HCT116 (cell line): ENCODE data around the gene MGRN1. TPM values are rescaled to one million over a fixed set of nuclear protein-coding genes. Genes with fewer than 3 reads are reported as not detected.

Experiments
- ATAC-seq: fragments of 200-7000 bp; cut with Tn5 transposase; 2 replicates; pipeline ENCODE4 v1.9.1; 2020; ENCODE audit warnings: mild to moderate bottlenecking, moderate library complexity
- BruUV-seq: library from RNA; stranded (reverse); fragments of 400-500 nt; replicated peaks from 2 replicates; lab custom pipeline; 2021; lab: Mats Ljungman, UMichigan
- CTCF ChIA-PET: fragments of 300-600 bp; sonication (Branson Sonifier 250); formaldehyde crosslinking; loops from one replicate; lab custom pipeline; 2021; ENCODE audit warnings: antibody characterized with exemption; lab: Charles Lee
- POLR2A ChIA-PET: fragments of 300-600, 350-600 bp; sonication (Branson Sonifier 250); formaldehyde crosslinking; loops from one replicate; lab custom pipeline; 2021; ENCODE audit warnings: antibody characterized with exemption; lab: Charles Lee
- RAD21 ChIA-PET, 2 experiments: fragments of 300-600 bp; sonication (Branson Sonifier 250); formaldehyde crosslinking; loops; one replicate each; lab custom pipeline; 2023; ENCODE audit warnings: low total read pairs in 2 of 2; ENCODE audit not compliant: uncharacterized antibody in 2 of 2, unreplicated experiment in 2 of 2, low non-redundant PET in 1 of 2; lab: Charles Lee
- DNase-seq: peaks from one replicate; pipeline ENCODE4 v3.0.0-alpha.2; 2010; ENCODE audit warnings: low read depth, low spot score
- H2AFZ ChIP-seq: fragments of 200-600 bp; shearing (Covaris generic), sonication (generic); 2 replicates; pipeline ENCODE4 v1.6.1; 2017; ENCODE audit warnings: low read depth, mixed run types, mixed read lengths, antibody characterized with exemption, low read length; ENCODE audit not compliant: poor library complexity, severe bottlenecking
- H3K27ac ChIP-seq: 2 replicates; pipeline ENCODE4 v1.5.1; 2012; ENCODE audit warnings: low read depth, low read length
- H3K27me3 ChIP-seq: fragments of 200-600 bp; sonication (generic); 2 replicates; pipeline ENCODE4 v1.6.1; 2016; ENCODE audit warnings: mixed run types, low read length, mixed read lengths; ENCODE audit not compliant: insufficient read depth
- H3K36me3 ChIP-seq, 2 experiments: fragments of 200-500 bp in 1 of 2; fragments of 200-600 bp in 1 of 2; sonication (Bioruptor generic) in 1 of 2; sonication (generic) in 1 of 2; 2 replicates each; pipeline versions ENCODE4 v1.5.1 to v1.6.1; 2014 to 2016; ENCODE audit warnings: low read length in 2 of 2, inconsistent platforms in 1 of 2, mixed read lengths in 1 of 2, mixed run types in 1 of 2; ENCODE audit not compliant: insufficient read depth in 2 of 2, control insufficient read depth in 1 of 2
- H3K4me1 ChIP-seq, 2 experiments: fragments of 200-600 bp in 1 of 2; sonication (generic) in 1 of 2; 2 replicates each; pipeline versions ENCODE4 v1.5.1 to v1.6.1; 2012 to 2017; ENCODE audit warnings: low read length in 2 of 2, inconsistent platforms in 1 of 2, mild to moderate bottlenecking in 1 of 2, mixed read lengths in 1 of 2, mixed run types in 1 of 2, moderate library complexity in 1 of 2; ENCODE audit not compliant: insufficient read depth in 2 of 2, control insufficient read depth in 1 of 2
- H3K4me2 ChIP-seq: fragments of 200-600 bp; sonication (generic); 2 replicates; pipeline ENCODE4 v1.6.1; 2017; ENCODE audit warnings: mixed run types, low read length, mixed read lengths
- H3K4me3 ChIP-seq, 2 experiments: fragments of 200-600 bp in 1 of 2; sonication (generic) in 1 of 2; replicated peaks in 1 of 2; 2 replicates each; pipeline ENCODE4 v1.5.1; 2011 to 2016; ENCODE audit warnings: low read length in 2 of 2, control low read depth in 1 of 2, low read depth in 1 of 2, mild to moderate bottlenecking in 1 of 2, mixed read lengths in 1 of 2, mixed run types in 1 of 2
- H3K79me2 ChIP-seq: fragments of 200-600 bp; sonication (generic); 2 replicates; pipeline ENCODE4 v1.6.1; 2017; ENCODE audit warnings: mild to moderate bottlenecking, mixed run types, low read length, moderate library complexity, mixed read lengths; ENCODE audit not compliant: insufficient read depth
- H3K9ac ChIP-seq: fragments of 200-600 bp; sonication (generic); 2 replicates; pipeline ENCODE4 v1.6.1; 2016; ENCODE audit warnings: low read length, mixed read lengths
- H3K9me2 ChIP-seq: fragments of 200-600 bp; sonication (generic), shearing (Covaris generic); 2 replicates; pipeline ENCODE4 v1.6.1; 2017; ENCODE audit warnings: mixed run types, mild to moderate bottlenecking, moderate library complexity; ENCODE audit not compliant: insufficient read depth
- H3K9me3 ChIP-seq, 2 experiments: fragments of 200-500 bp in 1 of 2; fragments of 200-600 bp in 1 of 2; sonication (Bioruptor generic) in 1 of 2; sonication (generic) in 1 of 2; 2 replicates each; pipeline ENCODE4 v1.6.1; 2014 to 2017; ENCODE audit warnings: low read length in 2 of 2, mixed read lengths in 2 of 2, inconsistent platforms in 1 of 2, low read depth in 1 of 2, mild to moderate bottlenecking in 1 of 2, mixed run types in 1 of 2, moderate library complexity in 1 of 2; ENCODE audit not compliant: control insufficient read depth in 1 of 2, insufficient read depth in 1 of 2
- H4K20me1 ChIP-seq: fragments of 200-600 bp; sonication (generic), shearing (Covaris generic); 2 replicates; pipeline ENCODE4 v1.6.1; 2017; ENCODE audit warnings: mixed run types, mild to moderate bottlenecking, moderate library complexity; ENCODE audit not compliant: insufficient read depth
- EGR1 ChIP-seq: IDR thresholded peaks from 2 replicates; pipeline ENCODE4 v1.6.1; 2012; ENCODE audit warnings: low read depth
- EZH2 ChIP-seq: fragments of 200-600 bp; sonication (generic); IDR thresholded peaks from 2 replicates; pipeline ENCODE4 v1.6.1; 2017; ENCODE audit warnings: antibody characterized with exemption, mixed run types
- EZH2phosphoT487 ChIP-seq: fragments of 200-600 bp; IDR thresholded peaks from 2 replicates; pipeline ENCODE4 v1.6.1; 2018; ENCODE audit warnings: antibody characterized with exemption, borderline replicate concordance
- JUND ChIP-seq: IDR thresholded peaks from 2 replicates; pipeline ENCODE4 v1.6.1; 2012
- POLR2A ChIP-seq: IDR thresholded peaks from 2 replicates; pipeline ENCODE4 v1.7.0; 2011; ENCODE audit warnings: borderline replicate concordance; ENCODE audit not compliant: insufficient read depth, insufficient read length; ENCODE audit errors: extremely low read depth
- POLR2AphosphoS5 ChIP-seq: IDR thresholded peaks from 2 replicates; pipeline ENCODE4 v1.6.1; 2011; ENCODE audit warnings: mild to moderate bottlenecking, low read depth, low read length, moderate library complexity
- SIN3A ChIP-seq: IDR thresholded peaks from 2 replicates; pipeline ENCODE4 v1.6.1; 2012; ENCODE audit warnings: low read depth
- TCF7L2 ChIP-seq: IDR thresholded peaks from 2 replicates; pipeline ENCODE4 v1.7.0; 2011; ENCODE audit warnings: borderline replicate concordance, inconsistent platforms; ENCODE audit not compliant: insufficient read depth, insufficient read length; ENCODE audit errors: extremely low read depth
- YY1 ChIP-seq: IDR thresholded peaks from 2 replicates; pipeline ENCODE4 v1.6.1; 2011; ENCODE audit warnings: low read length, low read depth, moderate library complexity, mild to moderate bottlenecking; ENCODE audit not compliant: insufficient replicate concordance; ENCODE audit errors: extremely low read depth
- ZNF274 ChIP-seq: fragments of 200-500 bp; sonication (Bioruptor generic); IDR thresholded peaks from 2 replicates; pipeline ENCODE4 v1.6.1; 2014; ENCODE audit warnings: mild to moderate bottlenecking, low read depth, low read length, inconsistent platforms
- intact Hi-C: fragments of 100-400 bp; cut with micrococcal nuclease; formaldehyde crosslinking; loops from 2 replicates; pipeline ENCODE4 v1.10.0; 2022
- total RNA-seq: library from RNA; stranded (reverse); gene quantifications from one replicate; pipeline ENCODE4 v1.2.1, GENCODE V29; 2021; ENCODE audit not compliant: unreplicated experiment
- TF ChIP-seq, protein P1 (sequence below): IDR thresholded peaks from 2 replicates; pipeline ENCODE4 v1.6.1; 2011; ENCODE audit warnings: mild to moderate bottlenecking, low read length, moderate library complexity; ENCODE audit not compliant: insufficient replicate concordance; ENCODE audit errors: extremely low read depth
- TF ChIP-seq, protein P2 (sequence below): IDR thresholded peaks from 2 replicates; pipeline ENCODE4 v1.6.1; 2012

Gene MGRN1
- total RNA-seq, 1 experiment from 2014 or later, result 50.6 TPM

DNA sequence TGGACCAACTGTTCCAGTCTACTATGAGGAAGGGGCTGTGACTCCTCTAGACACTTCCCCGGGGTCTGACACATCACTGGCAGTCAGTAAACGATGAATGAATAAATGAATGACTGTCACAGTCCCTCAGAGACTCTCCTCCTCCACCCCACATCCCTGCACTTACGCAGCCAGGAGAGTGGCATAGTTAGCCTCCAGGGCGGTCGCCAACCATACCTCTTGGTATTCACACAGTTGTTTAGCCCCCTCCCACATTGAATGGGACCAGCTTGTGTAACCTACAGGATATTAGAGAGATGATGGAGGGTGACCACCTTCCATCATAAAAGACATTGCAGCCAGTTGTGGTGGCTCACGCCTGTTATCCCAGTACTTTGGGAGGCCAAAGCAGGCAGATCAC, 35.7 kb upstream of the MGRN1 start:
- H3K4me1 ChIP-seq, result peaks cover 0 to 5% of the 10 kb centered on the region in 2 experiments; a peak in 2 of 4 replicates
- peaks cover 0 to 9% of the 10 kb centered on the region in 2 experiments; a peak in 2 of 4 replicates for H3K9me3 ChIP-seq
- ATAC-seq (no peak), DNase-seq (no peak)
- H3K79me2 ChIP-seq, result no peaks in the 10 kb centered on the region
- POLR2A ChIA-PET, result interaction anchor here (0.7 kb wide), 1 partner anchor 30 kb away, joined by 3 read pairs; no protein-coding TSS in a partner anchor
- H3K27me3 ChIP-seq, result no peaks in the 10 kb centered on the region
- no peak overlapping the region for H3K4me3 ChIP-seq
- no peaks in the 10 kb centered on the region for H3K9me2 ChIP-seq
- H3K4me2 ChIP-seq, result no peak overlapping the region
- RAD21 ChIA-PET, result no interaction called here
- H4K20me1 ChIP-seq, result no peaks in the 10 kb centered on the region
- no TSS peak for BruUV-seq
- CTCF ChIA-PET, result no interaction called here
- H3K9ac ChIP-seq, result no peak overlapping the region
- TF ChIP-seq EZH2phosphoT487, result no peak
- no peak for TF ChIP-seq EZH2
- no peak for TF ChIP-seq SIN3A
- no peak for TF ChIP-seq ZNF274
- TF ChIP-seq, protein P1, sequence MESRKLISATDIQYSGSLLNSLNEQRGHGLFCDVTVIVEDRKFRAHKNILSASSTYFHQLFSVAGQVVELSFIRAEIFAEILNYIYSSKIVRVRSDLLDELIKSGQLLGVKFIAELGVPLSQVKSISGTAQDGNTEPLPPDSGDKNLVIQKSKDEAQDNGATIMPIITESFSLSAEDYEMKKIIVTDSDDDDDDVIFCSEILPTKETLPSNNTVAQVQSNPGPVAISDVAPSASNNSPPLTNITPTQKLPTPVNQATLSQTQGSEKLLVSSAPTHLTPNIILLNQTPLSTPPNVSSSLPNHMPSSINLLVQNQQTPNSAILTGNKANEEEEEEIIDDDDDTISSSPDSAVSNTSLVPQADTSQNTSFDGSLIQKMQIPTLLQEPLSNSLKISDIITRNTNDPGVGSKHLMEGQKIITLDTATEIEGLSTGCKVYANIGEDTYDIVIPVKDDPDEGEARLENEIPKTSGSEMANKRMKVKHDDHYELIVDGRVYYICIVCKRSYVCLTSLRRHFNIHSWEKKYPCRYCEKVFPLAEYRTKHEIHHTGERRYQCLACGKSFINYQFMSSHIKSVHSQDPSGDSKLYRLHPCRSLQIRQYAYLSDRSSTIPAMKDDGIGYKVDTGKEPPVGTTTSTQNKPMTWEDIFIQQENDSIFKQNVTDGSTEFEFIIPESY, result no peak
- TF ChIP-seq POLR2A, result no peak
- TF ChIP-seq YY1, result no peak
- no peak for TF ChIP-seq TCF7L2
- TF ChIP-seq, protein P2, sequence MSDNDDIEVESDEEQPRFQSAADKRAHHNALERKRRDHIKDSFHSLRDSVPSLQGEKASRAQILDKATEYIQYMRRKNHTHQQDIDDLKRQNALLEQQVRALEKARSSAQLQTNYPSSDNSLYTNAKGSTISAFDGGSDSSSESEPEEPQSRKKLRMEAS, result no peak
- no peak for TF ChIP-seq EGR1
- no peak for TF ChIP-seq JUND
- no peak for TF ChIP-seq POLR2AphosphoS5
- no peaks in the 10 kb centered on the region for H3K36me3 ChIP-seq
- intact Hi-C loops, result no loop called here
- H2AFZ ChIP-seq, result no peak overlapping the region
- no peak overlapping the region for H3K27ac ChIP-seq
